Measurements from ENCODE around the gene HDLBP. TPM values are rescaled to one million over a fixed set of nuclear protein-coding genes. Genes with fewer than 3 reads are reported as not detected.
A peak's percentile ranks its signal among the peaks of the same experiment; 100 is the strongest.
"Not testable (repeated sequence)": the region's sequence is repeated elsewhere in the genome, so short reads cannot be mapped to it uniquely, and the experiment has no call there.

HDLBP gene
- total RNA-seq, 1 donor from 2014 or later = 398 TPM

GRCh38 chr2:241207641-241208040 is 107.8 kb downstream of the HDLBP start:
- no peak for DNase-seq (ENCODE audit: low spot score)
- no peak for ATAC-seq
- intact Hi-C loops (cut with DNase I) = no loop called here

DNA sequence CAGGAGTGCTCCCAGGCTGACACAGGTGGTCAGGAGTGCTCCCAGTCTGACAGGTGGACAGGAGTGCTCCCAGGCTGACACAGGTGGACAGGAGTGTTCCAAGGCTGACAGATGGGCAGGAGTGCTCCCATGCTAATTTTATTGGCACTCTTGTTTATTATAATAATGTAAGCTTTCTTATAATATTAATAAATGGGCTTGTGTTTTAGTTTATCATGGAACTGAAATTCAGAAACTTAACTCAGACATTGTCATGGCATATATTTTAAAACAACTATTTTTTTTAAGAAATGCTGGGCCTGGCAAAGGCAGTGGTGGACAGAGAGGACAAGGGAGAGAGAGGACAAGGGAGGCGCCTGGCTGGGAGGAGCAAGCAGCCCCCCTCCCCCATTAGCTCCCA is 108.3 kb downstream of the HDLBP start:
- intact Hi-C loops (cut with DNase I) = no loop called here
- no peak for ATAC-seq
- no peak for DNase-seq (ENCODE audit: low spot score)

- ATAC-seq (no peak), DNase-seq (ENCODE audit: low spot score) (no peak)
- intact Hi-C loops (cut with DNase I) = no loop called here
These were observed 110.4 kb downstream of the HDLBP start for GRCh38 chr2:241205086-241205485.

DNA sequence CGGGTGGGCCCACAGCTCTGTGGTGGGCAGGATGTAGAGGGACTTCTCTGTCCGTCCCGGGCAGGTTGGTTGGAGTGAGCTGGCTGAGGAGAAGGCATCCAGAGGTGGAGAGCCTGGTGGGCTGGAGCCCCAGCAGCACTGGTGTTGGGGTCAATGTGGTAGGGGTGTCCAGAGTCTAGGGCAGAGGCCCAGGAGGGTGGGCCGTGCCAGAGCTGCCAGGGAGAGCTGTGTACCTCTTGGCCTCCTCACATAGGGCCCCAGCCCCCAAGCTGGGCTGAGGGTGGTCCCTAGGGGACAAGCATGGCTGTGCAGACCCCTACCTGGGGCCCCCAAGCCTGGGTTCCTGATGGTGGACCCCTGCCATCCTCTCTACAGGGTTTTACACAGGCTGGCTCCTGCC is 111.0 kb downstream of the HDLBP start:
- intact Hi-C loops (cut with DNase I) = no loop called here
- DNase-seq (ENCODE audit: low spot score) = no peak
- no peak for ATAC-seq

DNA sequence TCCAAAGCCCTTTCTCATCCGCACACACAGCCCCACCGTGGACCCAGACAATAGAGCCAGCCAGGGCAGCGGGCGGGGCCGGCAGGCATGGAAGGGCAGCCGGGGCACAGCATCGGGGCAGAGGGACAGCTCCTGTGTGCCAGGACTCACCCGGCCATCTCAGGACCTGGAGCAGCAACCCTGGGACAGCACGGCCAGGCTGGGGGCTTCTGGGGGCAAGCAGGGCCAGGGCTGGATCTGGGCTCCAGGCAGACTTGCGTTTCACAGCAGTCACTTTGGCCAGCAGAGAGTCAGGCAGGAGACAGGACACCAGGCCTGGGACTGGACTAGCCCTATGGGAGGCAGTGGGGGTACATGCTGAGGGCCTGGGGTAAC is 111.5 kb downstream of the HDLBP start:
- DNase-seq (ENCODE audit: low spot score) = no peak
- ATAC-seq = no peak
- intact Hi-C loops (cut with DNase I) = no loop called here

GRCh38 chr2:241203218-241204009 is 112.1 kb downstream of the HDLBP start:
- no peak for ATAC-seq
- no peak for DNase-seq (ENCODE audit: low spot score)

GRCh38 chr2:241202681-241203080 is 112.8 kb downstream of the HDLBP start:
- DNase-seq (ENCODE audit: low spot score) = no peak
- ATAC-seq = no peak
- intact Hi-C loops (cut with DNase I) = no loop called here

More at GRCh38 chr2:241203218-241204009, 112.1 kb downstream of the HDLBP start:
- intact Hi-C loops (cut with DNase I) = no loop called here

GRCh38 chr2:241202268-241202585 is 113.2 kb downstream of the HDLBP start:
- intact Hi-C loops (cut with DNase I) = no loop called here
- DNase-seq (ENCODE audit: low spot score) (no peak), ATAC-seq (no peak)

- DNase-seq (ENCODE audit: low spot score) (no peak), ATAC-seq (no peak)
- intact Hi-C loops (cut with DNase I) = no loop called here
These were observed 113.8 kb downstream of the HDLBP start for GRCh38 chr2:241201445-241202267.

DNA sequence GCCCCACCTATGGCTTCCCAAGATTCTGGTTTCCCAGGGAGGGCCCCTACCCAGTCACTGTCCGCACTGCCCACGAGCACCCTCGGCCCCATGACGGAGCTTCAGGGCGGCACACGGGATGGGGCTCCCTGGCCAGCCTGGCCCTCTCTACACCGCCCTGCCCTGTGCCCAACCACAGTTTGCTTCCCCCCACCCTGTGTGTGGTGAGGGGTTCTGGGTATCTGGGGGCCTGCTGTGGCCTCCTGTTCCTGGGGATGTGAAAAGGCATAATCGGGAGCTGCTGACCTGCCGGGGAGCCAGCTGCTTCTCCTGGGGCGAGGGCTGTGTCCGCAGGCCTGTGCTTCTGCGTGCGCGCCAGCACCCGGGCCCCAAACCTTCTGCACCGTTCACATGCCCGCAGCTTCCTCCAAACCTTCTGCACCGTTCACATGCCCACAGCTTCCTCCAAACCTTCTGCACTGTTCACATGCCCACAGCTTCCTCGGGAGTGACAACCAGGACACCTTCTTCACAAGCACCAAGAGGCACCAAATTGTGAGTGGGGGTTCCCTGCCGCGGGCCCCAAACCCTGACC is 114.6 kb downstream of the HDLBP start:
- DNase-seq (ENCODE audit: low spot score) (no peak), ATAC-seq (no peak)
- intact Hi-C loops (cut with DNase I) = no loop called here

- no peak for ATAC-seq
- no peak for DNase-seq (ENCODE audit: low spot score)
- intact Hi-C loops (cut with DNase I) = no loop called here
These were observed 115.3 kb downstream of the HDLBP start for GRCh38 chr2:241199897-241200821.

DNA sequence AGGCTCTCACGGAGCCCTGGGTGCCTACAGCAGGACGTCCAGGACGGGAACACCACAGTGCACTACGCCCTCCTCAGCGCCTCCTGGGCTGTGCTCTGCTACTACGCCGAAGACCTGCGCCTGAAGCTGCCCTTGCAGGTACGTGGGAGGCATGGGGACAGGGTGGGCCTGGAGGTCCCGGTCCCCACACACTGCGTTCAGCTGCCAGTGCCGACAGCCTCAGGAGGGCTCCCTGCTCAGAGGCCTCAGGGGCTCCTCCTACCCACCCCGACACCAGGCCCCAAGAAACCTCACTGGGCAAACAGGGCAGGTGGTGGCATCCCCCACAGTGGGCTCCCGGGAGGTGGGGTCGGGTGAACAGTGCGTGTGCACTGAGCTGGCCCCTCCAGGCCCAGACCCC is 116.2 kb downstream of the HDLBP start:
- intact Hi-C loops (cut with DNase I) = no loop called here
- DNase-seq (ENCODE audit: low spot score) (no peak), ATAC-seq (no peak)

GRCh38 chr2:241198381-241199279 is 116.8 kb downstream of the HDLBP start:
- intact Hi-C loops (cut with DNase I) = no loop called here
- DNase-seq (ENCODE audit: low spot score) = no peak
- ATAC-seq = no peak

DNA sequence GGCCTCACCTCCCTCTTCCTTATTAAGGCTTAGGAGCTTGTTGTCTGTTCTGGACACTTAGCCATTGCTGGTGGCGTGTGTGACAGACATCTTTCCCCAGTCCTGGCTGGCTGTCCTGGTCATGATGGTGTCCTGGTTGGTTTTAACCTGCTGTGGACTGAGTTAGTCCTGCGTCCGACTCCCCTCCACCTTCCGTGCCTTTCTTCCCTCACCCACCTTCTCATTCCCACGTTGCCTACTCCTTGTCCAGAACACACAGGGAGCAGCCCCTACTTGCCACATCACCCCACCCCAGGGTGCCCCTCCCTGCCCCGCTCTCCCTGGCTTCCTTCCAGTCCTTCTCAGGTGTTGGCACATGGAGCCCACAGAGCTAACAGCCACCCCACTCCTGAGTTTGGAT is 117.5 kb downstream of the HDLBP start:
- DNase-seq (ENCODE audit: low spot score) (no peak), ATAC-seq (no peak)
- intact Hi-C loops (cut with DNase I) = no loop called here

DNA sequence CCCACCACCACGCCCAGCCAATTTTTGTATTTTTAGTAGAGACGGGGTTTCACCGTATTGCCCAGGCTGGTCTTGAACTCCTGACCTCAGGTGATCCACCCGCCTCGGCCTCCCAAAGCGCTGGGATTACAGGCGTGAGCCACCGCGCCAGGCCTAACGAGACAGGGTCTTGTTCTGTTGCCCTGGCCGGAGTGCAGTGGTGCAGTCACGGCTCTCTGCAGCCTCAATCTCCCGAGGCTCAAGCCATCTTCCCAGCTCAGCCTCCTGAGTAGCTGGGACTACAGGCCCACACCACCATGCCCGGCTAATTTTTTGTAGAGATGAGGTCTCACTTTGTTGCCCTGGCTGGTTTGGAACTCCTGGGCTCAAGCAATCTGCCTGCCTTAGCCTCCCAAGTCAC is 118.2 kb downstream of the HDLBP start:
- intact Hi-C loops (cut with DNase I); DNase-seq (ENCODE audit: low spot score); ATAC-seq: not testable (repeated sequence)

DNA sequence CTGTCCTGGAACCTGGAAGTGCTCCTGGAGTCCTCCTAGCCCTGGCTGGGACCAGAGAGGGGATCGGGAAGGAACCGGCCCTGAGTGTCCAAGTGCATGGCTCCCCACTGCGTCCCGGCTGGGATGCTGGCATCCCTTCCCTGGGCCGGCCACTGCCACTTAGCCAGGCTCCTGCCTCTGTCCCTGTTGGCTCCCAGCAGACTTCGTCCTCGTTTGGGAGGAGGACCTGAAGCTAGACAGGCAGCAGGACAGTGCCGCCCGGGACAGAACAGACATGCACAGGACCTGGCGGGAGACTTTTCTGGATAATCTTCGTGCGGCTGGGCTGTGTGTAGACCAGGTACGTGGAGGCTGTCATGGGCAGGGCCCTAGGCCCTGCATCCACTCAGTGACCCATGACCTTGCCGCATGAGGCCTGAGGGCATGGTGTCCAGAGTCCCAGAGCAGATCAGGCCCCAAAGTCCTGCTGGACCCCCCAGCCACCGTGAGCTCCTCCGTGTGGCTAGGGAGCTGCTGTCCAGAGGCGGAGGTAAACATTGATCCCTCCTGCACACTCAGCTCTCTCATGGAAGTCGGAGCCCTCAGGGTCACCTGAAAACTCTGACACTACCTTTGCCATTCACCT is 119.9 kb downstream of the HDLBP start:
- intact Hi-C loops (cut with DNase I) = no loop called here
- DNase-seq (ENCODE audit: low spot score) (peak; percentile 42), ATAC-seq (no peak)

DNA sequence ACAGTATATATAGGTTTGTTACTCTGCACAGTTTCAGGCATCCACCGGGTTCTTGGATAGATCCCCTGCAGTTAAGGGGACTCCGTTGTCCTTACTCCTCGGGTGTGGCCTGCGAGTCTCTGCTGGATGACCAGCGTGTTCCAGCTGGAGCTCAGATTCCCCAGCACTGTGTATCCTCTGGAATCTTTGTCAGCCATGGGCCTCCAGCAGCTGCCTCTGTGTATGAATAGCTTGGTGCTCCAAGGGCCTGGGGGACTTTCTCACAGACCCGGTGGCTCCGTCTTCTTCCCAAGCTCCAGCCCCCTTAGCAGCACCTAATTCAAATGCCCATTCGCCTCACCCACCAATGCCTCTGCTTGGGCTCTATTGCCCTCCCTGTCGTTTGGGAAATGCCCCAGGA is 120.7 kb downstream of the HDLBP start:
- DNase-seq (ENCODE audit: low spot score) (peak; percentile 19), ATAC-seq (no peak)
- intact Hi-C loops (cut with DNase I) = no loop called here

DNA sequence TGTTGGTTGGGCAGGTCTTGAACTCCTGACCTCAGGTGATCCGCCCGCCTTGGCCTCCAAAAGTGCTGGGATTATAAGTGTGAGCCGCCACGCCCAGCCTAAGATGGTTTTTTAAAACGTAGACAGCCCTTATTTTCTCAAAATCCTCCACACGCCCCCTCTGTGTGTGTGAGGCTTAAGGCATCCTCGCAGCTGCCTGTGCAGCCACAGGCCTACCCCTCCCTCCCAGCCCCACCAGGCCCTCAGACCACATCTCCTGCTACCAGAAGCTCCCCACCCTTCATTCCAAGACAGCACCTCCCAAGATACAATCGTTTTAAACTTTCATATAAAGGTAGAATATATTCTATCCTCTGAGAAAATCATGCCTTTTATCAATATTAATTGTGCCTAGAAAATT is 122.2 kb downstream of the HDLBP start:
- ATAC-seq = no peak
- intact Hi-C loops (cut with DNase I) = no loop called here
- no peak for DNase-seq (ENCODE audit: low spot score)

Data from sciatic nerve (tissue), 2 donors.